ENCODE results near the gene CNTNAP2. TPM values are rescaled to one million over a fixed set of nuclear protein-coding genes. Genes with fewer than 3 reads are reported as not detected.
"Not testable (repeated sequence)": the region's sequence is repeated elsewhere in the genome, so short reads cannot be mapped to it uniquely, and the experiment has no call there.

Gene CNTNAP2
- total RNA-seq, 1 experiment from 2014 or later, result 42.5 TPM

- ChIA-PET CTCF (no interaction called here), POLR2A (no interaction called here)
- Histone ChIP-seq H3K27me3 (replicated peaks; ENCODE audit: control insufficient read depth, insufficient read depth, low read length) (no peaks in the 10 kb centered on the region), H3K9me3 (peaks cover 26% of the 10 kb centered on the region), H3K4me3 (ENCODE audit: low read depth, low read length) (no peak overlapping the region), H3K36me3 (ENCODE audit: control insufficient read depth, insufficient read depth, low read length) (no peaks in the 10 kb centered on the region), H3K4me1 (peaks cover 29% of the 10 kb centered on the region)
- Mint-ChIP-seq H3K27ac (ENCODE audit: unreplicated experiment) (peak overlapping the region; percentile 17), H3K36me3 (ENCODE audit: insufficient read depth, unreplicated experiment) (peaks cover 27% of the 10 kb centered on the region), H3K4me3 (ENCODE audit: unreplicated experiment) (peak overlapping the region; percentile 32), H3K9me3 (ENCODE audit: unreplicated experiment) (peaks cover 39% of the 10 kb centered on the region), H3K4me1 (ENCODE audit: low read depth, unreplicated experiment) (peaks cover 30% of the 10 kb centered on the region), H3K27me3 (ENCODE audit: insufficient read depth, unreplicated experiment) (no peaks in the 10 kb centered on the region)
- no peak for DNase-seq
- TF ChIP-seq CTCF (IDR thresholded peaks at IDR 0.05; ENCODE audit: insufficient read depth in 1 of 2, low read depth in 1 of 2, low read length in 1 of 2, severe bottlenecking in 1 of 2, unreplicated experiment in 1 of 2), result no peak
- intact Hi-C loops (cut with micrococcal nuclease; ENCODE audit: unreplicated experiment), result loop anchor here (2.0 to 5.0 kb wide), 2 partner anchors 33 to 144 kb away; no protein-coding TSS in a partner anchor
- no TSS peak for BruUV-seq (replicated peaks)
These were observed 2345.0 kb downstream of the CNTNAP2 start for GRCh38 chr7:148461392-148462179.

GRCh38 chr7:148462774-148463173 is 2346.2 kb downstream of the CNTNAP2 start:
- H3K36me3 ChIP-seq (ENCODE audit: control insufficient read depth, insufficient read depth, low read length); POLR2A ChIA-PET; H3K27me3 Mint-ChIP-seq (ENCODE audit: insufficient read depth, unreplicated experiment); H3K4me3 ChIP-seq (ENCODE audit: low read depth, low read length); H3K27me3 ChIP-seq (replicated peaks; ENCODE audit: control insufficient read depth, insufficient read depth, low read length); CTCF ChIA-PET; BruUV-seq (replicated peaks): not testable (repeated sequence)
- peaks cover 26% of the 10 kb centered on the region for H3K9me3 ChIP-seq
- peak overlapping the region; percentile 49 for H3K4me3 Mint-ChIP-seq (ENCODE audit: unreplicated experiment)
- peak; percentile 77 to 83 for DNase-seq
- intact Hi-C loops (cut with micrococcal nuclease; ENCODE audit: unreplicated experiment), result loop anchor here (2.0 to 5.0 kb wide), 2 partner anchors 34 to 145 kb away; no protein-coding TSS in a partner anchor
- H3K9me3 Mint-ChIP-seq (ENCODE audit: unreplicated experiment), result peaks cover 39% of the 10 kb centered on the region
- peaks cover 30% of the 10 kb centered on the region for H3K4me1 Mint-ChIP-seq (ENCODE audit: low read depth, unreplicated experiment)
- peaks cover 27% of the 10 kb centered on the region for H3K36me3 Mint-ChIP-seq (ENCODE audit: insufficient read depth, unreplicated experiment)
- peak overlapping the region; percentile 74 for H3K27ac Mint-ChIP-seq (ENCODE audit: unreplicated experiment)
- peaks cover 29% of the 10 kb centered on the region for H3K4me1 ChIP-seq

- no peaks in the 10 kb centered on the region for H3K36me3 ChIP-seq (ENCODE audit: control insufficient read depth, insufficient read depth, low read length)
- POLR2A ChIA-PET, result no interaction called here
- Mint-ChIP-seq H3K36me3 (ENCODE audit: insufficient read depth, unreplicated experiment) (peaks cover 27% of the 10 kb centered on the region), H3K4me1 (ENCODE audit: low read depth, unreplicated experiment) (peaks cover 30% of the 10 kb centered on the region), H3K27me3 (ENCODE audit: insufficient read depth, unreplicated experiment) (no peaks in the 10 kb centered on the region), H3K27ac (ENCODE audit: unreplicated experiment) (peak overlapping the region; percentile 74), H3K9me3 (ENCODE audit: unreplicated experiment) (peaks cover 39% of the 10 kb centered on the region), H3K4me3 (ENCODE audit: unreplicated experiment) (peak overlapping the region; percentile 49)
- no peak overlapping the region for H3K4me3 ChIP-seq (ENCODE audit: low read depth, low read length)
- intact Hi-C loops (cut with micrococcal nuclease; ENCODE audit: unreplicated experiment), result loop anchor here (2.0 to 5.0 kb wide), 2 partner anchors 34 to 146 kb away; no protein-coding TSS in a partner anchor
- H3K4me1 ChIP-seq, result peaks cover 29% of the 10 kb centered on the region
- CTCF ChIA-PET, result no interaction called here
- BruUV-seq (replicated peaks), result no TSS peak
- TF ChIP-seq CTCF (IDR thresholded peaks at IDR 0.05; ENCODE audit: insufficient read depth in 1 of 2, low read depth in 1 of 2, low read length in 1 of 2, severe bottlenecking in 1 of 2, unreplicated experiment in 1 of 2), result no peak
- H3K9me3 ChIP-seq, result peaks cover 26% of the 10 kb centered on the region
- H3K27me3 ChIP-seq (replicated peaks; ENCODE audit: control insufficient read depth, insufficient read depth, low read length), result no peaks in the 10 kb centered on the region
- DNase-seq, result no peak
These were observed 2346.6 kb downstream of the CNTNAP2 start for GRCh38 chr7:148463210-148463609.

All from Caco-2 (cell line).